Measurements from ENCODE around the gene ST6GAL1.
"Not testable (repeated sequence)": the region's sequence is repeated elsewhere in the genome, so short reads cannot be mapped to it uniquely, and the experiment has no call there.

ST6GAL1 gene

DNA sequence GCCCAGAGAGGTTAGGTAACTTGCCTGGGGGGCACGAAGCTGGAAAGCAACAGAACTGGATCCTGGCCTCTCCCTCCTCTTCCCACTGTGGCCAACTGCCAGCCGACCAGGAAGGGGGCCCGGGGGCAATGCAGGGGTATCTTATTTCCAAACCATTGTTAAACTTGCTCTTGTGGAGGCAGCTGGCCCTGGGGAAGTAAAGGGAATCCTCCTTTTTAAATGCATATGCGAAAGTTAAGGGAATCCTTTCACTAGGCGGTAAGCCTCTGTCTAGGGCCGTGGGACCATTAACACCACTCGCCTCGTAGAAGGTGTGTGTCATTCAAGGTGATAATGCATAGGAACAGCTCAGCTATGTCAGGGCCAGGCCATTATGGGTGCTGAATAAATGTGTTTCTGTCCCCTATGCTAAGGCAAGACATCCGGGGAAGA lies 68.6 kb downstream of the ST6GAL1 start:
- no peak for DNase-seq

DNA sequence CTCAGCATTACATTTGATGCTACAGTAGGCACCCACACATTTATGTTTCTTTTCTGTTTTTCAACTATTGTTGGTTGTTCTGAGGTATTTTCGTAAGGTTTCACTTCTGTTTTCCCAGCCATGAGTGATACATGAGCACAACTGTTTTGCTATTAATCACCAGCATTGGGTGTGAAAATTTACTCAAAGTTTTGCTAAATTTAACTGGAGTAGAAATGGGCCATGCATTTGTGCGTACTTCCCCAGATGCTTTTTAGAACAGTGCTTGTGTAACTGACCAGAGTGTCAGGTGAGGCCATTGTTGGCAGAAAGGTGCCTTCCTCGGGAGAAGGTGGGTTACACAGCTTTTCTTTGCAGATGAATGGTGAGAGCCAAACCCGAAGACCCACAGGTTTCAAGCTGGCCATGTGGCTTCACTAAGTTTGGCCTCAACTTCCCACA lies 70.4 kb downstream of the ST6GAL1 start:
- no peak for DNase-seq

DNA sequence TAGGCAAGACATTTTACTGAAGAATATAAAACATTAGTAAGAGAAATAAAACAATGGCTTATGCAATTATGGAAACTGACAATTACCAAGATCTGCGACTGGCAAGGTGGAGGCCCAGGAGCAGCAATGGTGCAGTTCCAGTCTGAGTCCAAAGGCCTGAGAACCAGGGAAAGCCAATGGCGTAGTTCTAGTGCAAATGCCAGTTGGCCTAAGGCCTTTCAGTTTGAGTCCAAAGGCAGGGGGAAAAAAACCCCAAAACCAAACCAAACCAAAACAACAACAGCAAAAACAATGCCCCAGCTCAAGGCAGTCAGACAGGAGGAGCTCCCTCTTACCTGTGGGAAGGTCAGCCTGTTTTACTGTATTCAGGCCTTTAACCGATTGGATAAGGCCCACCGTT lies 72.6 kb downstream of the ST6GAL1 start:
- no peak for DNase-seq

DNA sequence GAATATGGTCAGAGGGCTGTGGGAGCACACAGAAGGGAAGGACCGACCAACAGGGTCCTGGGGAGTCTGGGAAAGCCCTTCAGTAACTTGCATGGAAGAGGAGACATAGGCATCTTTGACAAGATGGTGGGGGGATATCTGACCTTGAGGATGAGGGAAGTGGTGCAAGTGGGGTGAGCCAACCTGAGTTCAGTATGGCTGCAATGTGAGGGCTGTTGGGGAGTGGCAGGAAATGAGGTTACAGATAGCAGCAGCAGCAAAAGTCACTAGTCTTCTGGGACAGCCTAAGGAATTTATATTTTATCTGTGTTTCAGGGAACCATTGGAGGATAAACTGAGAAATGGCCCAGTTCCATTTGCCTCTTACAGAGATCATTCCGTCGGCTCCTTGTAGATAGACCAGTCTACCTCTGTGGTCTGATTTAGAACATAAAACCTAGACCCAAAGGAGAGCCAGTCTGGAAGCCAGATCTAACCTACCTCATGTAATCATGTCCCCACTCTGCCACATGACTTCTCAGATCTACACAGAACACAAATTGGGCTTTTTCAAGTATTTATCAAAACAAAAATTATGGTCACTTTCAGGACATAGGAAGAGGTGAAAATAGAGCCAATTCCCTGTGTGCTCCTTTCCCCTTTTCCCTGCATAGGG lies 75.6 kb downstream of the ST6GAL1 start:
- DNase-seq: no peak

DNA sequence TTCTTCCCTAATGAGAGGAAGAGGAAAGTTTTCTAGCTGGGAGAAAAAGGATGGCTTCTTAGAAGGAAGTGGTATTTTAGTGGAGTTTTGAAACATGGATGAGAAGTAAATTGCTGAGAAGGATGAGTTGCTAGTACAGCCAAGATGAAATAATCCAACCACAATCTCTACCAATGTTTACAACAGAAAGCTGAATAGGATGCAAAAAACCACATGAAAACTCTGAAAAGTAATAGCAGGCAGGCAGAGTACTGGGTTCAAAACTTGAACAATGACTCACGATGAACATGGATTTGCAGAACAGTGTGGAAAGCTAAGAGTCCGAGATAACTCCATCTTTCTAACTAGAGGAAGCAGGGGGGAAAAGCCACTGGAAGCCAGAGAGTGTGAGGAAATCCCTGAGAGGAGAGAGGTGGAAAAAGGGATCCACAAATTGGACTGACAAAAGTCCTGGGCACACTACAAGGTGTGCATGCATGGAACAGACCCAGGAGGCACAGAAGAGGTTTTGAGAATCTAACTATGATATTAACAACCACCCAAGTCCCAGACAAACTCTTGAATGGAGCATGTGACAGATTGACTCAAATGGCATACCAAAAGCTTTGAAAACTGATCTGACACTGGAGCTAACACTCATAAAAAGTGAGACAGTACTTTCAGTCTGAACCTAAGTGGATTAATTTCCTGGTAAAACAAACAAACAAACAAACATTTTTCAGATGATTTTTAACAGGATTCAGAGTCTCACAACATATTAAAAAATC lies 76.7 kb downstream of the ST6GAL1 start:
- DNase-seq: no peak

DNA sequence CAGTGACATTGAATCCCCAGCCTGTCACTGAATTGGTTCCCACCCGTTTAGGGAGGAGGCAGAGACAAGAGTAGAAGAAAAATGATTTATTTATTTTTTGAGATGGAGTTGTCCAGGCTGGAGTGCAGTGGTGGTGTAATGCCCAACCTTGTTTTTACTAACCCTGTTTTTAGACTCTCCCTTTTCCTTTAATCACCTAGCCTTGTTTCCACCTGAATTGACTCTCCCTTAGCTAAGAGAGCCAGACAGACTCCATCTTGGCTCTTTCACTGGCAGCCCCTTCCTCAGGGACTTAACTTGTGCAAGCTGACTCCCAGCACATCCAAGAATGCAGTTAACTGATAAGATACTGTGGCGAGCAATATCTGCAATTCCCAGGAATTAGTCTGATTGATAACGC lies 80.1 kb downstream of the ST6GAL1 start:
- not testable (repeated sequence) for DNase-seq

DNA sequence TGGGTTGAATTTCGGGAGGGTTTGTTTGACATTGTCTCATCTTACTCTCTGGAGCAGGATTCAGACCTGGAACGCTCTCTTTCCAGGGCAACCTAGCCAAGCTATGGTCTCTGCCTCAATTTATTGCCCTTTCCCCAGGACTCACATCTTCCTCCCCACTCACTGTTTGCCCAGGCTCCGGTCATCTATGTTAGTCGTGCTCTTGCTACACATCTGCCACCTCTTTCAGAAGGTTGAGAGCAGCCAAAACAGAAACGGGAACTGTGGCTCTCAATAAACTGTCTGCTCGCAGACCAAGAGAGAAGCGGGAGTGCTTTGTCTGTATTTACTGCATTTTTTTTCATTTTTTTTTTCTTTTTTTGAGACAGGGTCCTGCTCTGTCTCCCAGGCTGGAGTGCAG lies 81.6 kb downstream of the ST6GAL1 start:
- no peak for DNase-seq

DNA sequence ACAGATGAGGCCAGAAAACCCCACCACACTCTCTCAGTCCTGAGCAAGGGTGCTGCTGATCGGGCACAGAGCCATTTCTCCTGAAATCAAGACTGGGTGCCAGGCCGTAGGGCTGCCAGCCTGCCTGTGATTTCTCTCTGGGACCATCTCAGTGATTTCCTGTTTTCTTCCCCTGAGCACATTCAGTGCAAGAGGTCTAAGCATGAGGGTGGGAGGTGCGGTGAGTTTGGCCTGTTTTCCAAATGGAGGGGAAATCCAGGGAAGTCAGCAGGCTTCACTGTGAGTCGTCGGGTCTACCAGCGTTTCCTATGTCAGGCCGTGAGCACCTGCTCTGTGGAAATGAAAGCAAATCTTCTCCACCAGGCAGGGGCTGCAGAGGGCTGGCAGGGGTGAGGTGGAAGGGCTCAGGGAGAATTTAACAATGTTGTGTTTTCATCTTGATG lies 82.3 kb downstream of the ST6GAL1 start:
- DNase-seq: no peak

DNA sequence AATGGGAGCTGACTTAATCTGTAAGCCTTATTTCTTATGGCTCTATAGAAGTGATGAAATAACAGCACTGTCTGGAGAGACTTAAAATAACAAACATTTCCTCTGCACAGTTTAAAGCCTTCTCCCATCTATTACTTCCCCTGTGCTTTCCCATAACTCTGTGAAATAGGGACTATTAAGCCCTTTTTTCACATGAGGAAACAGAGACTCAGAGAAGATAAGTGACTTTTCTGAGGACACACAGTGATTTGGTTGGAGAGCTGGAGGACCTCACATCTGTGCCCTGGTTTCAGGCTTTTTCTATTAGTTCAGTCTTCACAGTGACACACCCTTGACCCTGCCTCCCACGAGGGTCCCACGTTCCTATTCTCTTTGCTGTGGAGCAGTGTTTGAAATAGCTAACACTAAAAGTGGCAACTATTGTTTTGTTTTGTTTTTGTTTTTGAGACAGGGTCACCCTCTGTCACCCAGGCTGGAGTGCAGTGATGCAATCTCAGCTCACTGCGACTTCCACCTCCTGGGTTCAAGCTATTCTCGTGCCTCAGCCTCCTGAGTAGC lies 82.9 kb downstream of the ST6GAL1 start:
- DNase-seq: no peak

DNA sequence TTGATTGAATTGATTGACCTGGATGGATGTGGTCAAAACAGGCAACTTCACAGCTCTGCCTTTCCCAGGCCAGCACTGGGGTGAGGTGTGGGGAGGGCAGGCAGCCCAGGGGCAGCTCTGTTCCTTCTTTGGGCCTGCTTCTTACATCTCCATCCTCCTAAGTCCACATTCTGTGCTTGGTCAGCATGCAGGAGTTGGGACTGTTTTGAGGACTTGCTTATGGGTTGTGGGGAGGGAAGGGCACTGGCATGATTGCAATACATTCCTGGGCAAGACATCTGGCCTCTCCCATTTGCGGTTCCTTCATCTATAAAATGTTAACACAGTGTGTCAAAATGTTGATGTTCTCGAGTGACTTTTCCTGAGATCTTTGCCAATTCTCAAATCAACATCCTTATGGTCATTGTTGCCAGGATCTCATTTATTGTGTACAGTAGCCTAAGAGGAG lies 84.1 kb downstream of the ST6GAL1 start:
- DNase-seq: no peak

DNA sequence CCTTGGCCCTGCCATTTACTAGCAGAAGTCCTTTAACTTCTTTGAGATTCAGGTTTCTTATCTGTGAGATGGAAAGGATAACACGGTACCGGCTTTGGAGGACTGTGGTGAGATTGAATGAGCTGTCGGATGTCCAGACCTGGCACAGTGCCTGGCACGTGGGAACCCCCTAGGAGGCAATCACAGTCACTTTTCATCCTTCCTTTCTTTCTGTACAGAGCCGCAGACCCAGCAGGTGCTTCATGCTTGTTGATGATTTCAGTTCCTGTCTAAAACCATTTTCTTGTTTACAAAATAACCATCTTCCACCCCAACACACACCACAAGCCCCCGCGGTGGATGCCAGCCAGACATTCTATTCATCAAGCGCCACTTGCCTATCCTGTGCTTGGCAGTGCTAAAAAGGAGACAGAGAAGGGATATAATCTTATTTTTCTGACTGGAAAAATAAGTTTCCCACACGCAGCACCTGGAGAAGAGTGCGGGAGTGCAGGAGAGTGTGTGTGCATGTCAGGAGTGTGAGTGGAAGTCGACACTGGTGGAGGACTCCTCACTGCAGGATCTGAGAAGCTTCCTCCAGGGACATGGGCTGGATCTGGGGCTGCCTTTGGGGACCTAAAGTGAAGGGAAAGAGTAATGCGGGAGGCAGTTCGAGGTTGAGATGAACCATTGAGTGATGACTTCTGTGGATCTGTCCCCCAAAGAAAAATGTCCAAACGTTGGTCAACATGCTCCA lies 85.7 kb downstream of the ST6GAL1 start:
- DNase-seq: no peak

DNA sequence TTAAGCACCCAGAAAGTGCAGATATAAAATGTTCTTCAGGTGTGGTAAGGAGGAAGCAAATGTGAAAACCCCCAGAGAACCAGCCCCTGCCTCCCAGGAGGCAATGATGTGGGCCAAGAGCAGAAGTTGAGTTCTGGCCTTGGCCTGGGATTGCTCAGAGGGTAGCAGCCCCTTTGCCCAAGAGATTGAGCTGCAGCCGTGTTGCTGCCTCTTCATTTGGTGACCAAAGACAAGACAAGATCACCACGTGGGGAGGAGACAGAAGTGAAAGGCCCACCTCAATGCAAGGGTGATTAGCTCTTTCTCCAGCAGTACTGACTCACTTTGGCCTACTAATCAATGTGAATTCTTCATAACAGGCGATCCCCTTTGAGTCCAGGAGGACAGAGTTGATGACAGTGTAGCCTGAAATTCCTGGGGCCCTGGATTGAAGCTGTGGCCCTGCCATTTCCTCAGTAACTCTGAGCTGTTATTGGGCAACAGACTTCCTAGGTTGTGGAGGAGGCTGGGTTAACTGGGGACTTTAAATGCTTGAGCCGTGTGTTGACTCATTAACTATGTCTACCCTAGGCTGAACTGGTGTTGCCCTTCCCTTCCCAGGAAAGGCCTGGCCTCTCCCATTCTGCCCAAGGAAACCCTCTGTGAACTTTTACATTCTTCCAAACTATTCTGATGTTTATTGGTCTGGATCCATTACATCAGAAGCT lies 86.5 kb downstream of the ST6GAL1 start:
- no peak for DNase-seq

DNA sequence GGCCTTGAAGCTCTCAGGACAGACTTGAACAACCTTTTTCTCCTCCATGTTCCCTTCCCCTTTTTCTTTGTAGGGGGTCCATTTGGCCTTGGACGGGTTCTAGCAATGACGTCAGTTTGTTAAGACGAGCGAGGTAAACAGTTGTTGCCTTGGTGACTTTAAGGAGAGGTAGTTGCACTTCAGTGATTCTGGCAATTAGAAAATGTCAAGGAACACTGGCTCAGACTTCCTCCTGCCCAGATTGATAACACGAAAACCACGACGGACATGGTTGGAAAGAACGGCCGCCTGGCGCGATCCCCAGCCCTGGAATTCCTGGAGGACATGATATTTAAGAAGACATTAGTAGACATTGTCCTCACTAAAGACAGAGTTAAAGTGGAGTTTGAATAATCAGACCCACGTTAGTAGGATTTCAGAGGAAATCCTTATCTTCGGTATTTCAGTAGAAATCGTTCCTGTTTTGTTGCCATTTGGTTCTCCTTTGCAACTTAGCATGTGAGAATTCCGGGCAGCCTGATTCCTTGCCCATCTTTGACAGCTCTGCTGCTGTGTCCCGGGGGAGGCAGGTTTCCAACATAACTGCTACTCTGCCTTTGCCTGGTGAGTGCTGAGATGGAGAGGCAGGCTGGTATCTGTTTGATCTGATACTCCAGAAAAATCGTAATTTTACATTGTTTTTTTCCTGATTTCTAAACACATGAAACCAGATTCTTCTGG lies 87.3 kb downstream of the ST6GAL1 start:
- peak; percentile 42 for DNase-seq

DNA sequence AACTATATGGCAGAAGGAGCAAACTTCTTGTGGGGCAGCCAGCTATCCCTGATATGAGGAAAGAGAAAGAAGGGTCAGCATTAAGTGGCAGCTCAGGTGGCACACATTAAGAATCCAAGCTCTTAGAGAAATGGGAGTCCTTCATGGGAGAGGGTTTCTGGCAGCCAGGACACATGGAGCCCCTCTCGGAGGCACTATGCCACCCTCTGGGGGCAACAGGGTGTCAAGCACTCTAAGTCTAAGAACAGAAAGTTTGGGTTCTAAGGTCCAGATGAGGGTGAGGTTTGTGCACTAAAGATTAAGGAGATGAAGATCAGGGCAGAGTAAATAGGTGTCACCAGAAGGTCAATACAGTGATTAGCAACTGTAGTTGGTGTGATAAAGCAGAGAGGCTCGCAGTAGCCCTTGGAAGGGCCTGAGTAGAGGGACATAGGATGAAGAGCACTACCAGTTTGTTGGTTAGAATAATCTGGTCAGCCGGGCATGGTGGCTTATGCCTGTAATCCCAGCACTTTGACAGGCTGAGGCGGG lies 89.3 kb downstream of the ST6GAL1 start:
- DNase-seq: no peak

DNA sequence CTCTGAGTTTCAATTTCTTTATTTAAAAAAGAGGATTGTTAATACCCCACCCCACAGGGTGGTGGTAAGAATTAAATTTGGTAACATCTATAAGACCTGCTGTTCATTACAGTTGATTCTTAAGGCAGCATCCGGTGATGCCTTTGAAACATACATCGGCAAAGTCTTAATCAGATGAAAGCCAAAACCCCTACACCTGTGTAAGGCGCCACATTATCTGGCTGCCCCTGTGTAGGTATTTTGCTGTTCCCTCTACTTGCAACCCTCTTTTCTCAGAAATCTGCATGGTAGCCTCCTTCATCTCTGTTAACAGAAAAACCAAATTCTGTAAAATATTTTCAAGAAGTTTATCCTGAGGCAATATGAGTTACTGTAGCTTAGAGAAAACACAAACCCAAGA lies 90.0 kb downstream of the ST6GAL1 start:
- no peak for DNase-seq

DNA sequence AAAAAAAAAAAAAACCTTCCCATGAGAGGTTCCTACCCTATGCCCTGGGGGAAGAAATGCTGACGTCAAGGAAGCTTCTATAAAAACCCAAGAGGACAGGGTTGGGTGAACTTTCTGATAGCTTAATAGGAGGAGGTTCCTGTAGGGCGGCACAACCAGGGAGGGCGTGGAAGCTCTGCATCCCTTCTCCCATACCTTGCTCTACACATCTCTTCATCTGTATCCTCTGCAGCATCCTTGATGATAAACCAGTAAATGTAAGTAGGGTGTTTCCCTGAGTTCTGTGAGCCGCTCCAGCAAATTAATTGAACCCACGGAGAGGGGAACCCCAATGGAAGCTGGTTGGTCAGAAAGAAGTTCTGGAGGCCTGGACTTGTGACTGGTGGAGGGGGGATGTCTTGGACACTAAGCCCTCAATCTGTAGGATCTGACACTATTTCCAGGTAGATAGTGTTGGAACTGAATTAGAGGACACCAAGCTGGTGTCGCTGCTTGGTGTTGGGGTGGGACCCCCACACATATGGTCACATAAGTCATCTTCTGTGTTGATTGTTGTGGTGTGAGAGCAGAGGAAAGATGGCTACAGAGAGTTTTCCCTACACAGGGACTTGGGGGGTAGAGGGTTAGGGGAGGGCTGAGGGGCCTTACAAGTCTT lies 91.5 kb downstream of the ST6GAL1 start:
- no peak for DNase-seq

DNA sequence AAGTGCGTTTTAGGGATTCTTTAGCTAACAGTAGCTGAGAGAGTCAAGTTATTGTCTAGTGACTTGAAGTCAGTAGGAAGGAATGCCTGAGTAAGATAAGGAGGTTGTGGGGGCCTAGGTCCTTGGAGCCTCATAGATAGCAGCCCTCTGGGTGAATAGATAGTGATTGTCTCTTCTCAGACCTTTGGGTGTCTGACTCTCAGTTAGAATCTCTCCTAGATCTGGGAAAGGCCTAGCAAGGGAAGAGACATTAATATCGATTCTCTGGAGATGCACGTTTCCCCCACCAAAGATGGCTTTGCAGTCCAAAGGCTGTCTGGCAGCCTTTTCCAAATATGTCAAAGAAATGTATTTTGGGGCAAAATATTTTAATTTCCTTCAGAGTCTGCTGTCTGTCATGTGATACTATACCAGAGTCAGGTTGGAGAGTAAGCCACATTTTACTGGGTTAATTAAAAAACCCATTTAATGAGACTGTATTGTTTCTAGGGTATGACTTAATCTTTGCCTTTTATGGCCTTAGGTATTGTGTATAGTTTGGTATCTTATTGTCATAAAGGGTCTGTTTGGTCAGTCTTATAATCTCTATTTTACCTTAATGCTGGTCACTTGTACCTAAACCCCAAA lies 92.2 kb downstream of the ST6GAL1 start:
- no peak for DNase-seq

DNA sequence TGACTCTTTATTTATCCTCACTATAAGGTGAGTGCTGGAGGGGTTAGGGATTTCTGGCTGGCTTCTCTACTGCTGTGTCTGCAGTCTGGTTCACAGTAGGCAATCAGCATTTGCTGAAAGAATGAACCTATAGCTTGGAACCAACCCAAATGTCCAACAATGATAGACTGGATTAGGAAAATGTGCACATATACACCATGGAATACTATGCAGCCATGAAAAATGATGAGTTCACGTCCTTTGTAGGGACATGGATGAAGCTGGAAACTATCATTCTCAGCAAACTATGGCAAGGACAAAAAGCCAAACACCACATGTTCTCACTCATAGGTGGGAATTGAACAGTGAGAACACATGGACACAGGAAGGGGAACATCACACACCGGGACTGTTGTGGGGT lies 93.0 kb downstream of the ST6GAL1 start:
- not testable (repeated sequence) for DNase-seq

DNA sequence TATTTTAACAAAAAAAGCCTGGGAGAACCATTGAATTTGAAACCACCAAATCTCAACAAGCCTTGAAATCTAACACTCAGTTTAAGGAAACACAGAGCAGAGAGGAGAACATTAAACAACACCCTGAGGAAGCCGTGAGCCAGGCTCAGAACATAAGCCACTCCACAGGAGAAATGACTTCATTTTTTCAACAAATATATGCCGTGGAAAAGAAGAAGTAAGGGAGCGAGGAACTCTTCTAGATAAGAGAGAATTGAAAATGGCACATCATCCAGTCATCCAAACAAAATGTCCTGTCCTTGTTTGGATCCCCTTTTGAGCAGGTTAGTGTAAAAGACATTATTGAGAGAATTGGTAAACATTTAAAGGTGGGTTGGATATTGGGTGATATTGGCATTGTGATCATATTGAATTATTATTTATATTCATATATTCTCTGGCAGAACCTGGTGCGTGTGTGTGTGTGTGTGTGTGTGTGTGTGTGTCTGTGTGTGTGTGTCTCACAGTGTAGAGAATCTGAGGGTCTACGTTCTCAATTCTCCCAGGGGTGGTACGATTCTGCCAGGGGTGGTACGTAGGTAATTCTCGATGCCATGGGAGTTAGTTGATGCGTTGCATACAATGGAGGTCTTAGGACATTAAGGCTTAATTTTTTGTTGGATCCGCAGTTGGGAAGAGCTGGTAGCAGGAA lies 94.4 kb downstream of the ST6GAL1 start:
- no peak for DNase-seq

DNA sequence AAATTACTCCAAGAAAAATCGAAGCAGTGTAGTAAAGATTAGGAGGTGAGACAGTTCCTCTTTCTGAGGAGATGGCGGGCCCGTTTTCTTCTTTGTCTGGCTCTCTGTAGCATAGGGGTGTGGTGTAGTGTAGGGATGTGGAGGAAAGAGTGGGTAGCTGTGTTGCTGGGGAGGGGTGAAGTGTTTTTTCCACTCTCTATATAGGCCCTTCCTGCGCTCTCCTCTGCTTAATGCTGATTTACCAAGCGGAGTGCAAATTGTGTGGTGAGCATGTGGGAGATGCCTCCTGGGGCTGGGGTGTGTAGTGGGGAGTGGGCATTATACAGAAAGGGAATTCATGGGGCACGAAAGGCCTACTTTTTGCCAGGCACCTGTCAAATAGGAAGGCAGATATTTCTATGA lies 94.9 kb downstream of the ST6GAL1 start:
- no peak for DNase-seq

Measured in eye (tissue), 1 donor.